Keratinocyte (primary cell): ENCODE results near the gene SOWAHA.

Source experiments
- CTCF ChIP-seq, 3 experiments: IDR thresholded peaks in 1 of 3; conservative IDR thresholded peaks in 1 of 3; optimal IDR thresholded peaks in 1 of 3; 2 replicates in 2 of 3; 3 replicates in 1 of 3; pipeline versions ENCODE3 to v1.5.1; 2011; ENCODE audit warnings: low read length in 3 of 3, mild to moderate bottlenecking in 3 of 3, moderate library complexity in 2 of 3, control low read depth in 1 of 3, inconsistent platforms in 1 of 3; ENCODE audit not compliant: insufficient read depth in 2 of 3; ENCODE audit errors: extremely low read depth in 1 of 3
- EZH2 ChIP-seq: IDR thresholded peaks from one replicate; pipeline ENCODE4 v1.6.1; 2012; ENCODE audit warnings: inconsistent platforms, mild to moderate bottlenecking, low read length, moderate library complexity

GRCh38 chr5:132823481-132824050 is 10.5 kb downstream of the SOWAHA start:
- no peak for TF ChIP-seq CTCF (optimal IDR thresholded peaks at IDR 0.05 in 1 of 3, IDR thresholded peaks at IDR 0.05 in 1 of 3, conservative IDR thresholded peaks at IDR 0.05 in 1 of 3; ENCODE audit: extremely low read depth in 1 of 3, insufficient read depth in 2 of 3, low read length in 3 of 3)
- TF ChIP-seq EZH2 = no peak
